ENCODE results near the gene PPAN.

The PPAN gene

GRCh38 chr19:10096615-10096963, 9.6 kb upstream of the PPAN start:
- no peak for TF ChIP-seq OSR1 (CRISPR knock-in tag; IDR thresholded peaks at IDR 0.05)
- no peak for TF ChIP-seq BACH2 (CRISPR knock-in tag; IDR thresholded peaks at IDR 0.05; ENCODE audit: borderline replicate concordance)
- TF ChIP-seq ISL1 (CRISPR knock-in tag; IDR thresholded peaks at IDR 0.05): no peak
- no peak for TF ChIP-seq CSRNP3 (CRISPR knock-in tag; IDR thresholded peaks at IDR 0.05)
- no peak for TF ChIP-seq ESRRG (CRISPR knock-in tag; IDR thresholded peaks at IDR 0.05)
- no peak for TF ChIP-seq TSHZ2 (CRISPR knock-in tag; IDR thresholded peaks at IDR 0.05)
- no peak for TF ChIP-seq GLIS3 (CRISPR knock-in tag; IDR thresholded peaks at IDR 0.05)
- no peak for TF ChIP-seq POU6F1 (CRISPR knock-in tag; IDR thresholded peaks at IDR 0.05; ENCODE audit: borderline replicate concordance, low read depth)
- no peak for TF ChIP-seq PATZ1 (CRISPR knock-in tag; IDR thresholded peaks at IDR 0.05; ENCODE audit: borderline replicate concordance)
- no peak for TF ChIP-seq ZFP30 (CRISPR knock-in tag; IDR thresholded peaks at IDR 0.05)
- TF ChIP-seq ZNF70 (CRISPR knock-in tag; IDR thresholded peaks at IDR 0.05): no peak
- no peak for TF ChIP-seq ARNTL (CRISPR knock-in tag; IDR thresholded peaks at IDR 0.05; ENCODE audit: borderline replicate concordance, low read depth)
- TF ChIP-seq RARB (CRISPR knock-in tag; IDR thresholded peaks at IDR 0.05): no peak
- no peak for TF ChIP-seq ZNF565 (CRISPR knock-in tag; conservative IDR thresholded peaks at IDR 0.05; ENCODE audit: low read depth)
- no peak for TF ChIP-seq CSDC2 (CRISPR knock-in tag; IDR thresholded peaks at IDR 0.05)
- no peak for TF ChIP-seq ZFP3 (CRISPR knock-in tag; IDR thresholded peaks at IDR 0.05)
- no peak for TF ChIP-seq CREB5 (CRISPR knock-in tag; IDR thresholded peaks at IDR 0.05; ENCODE audit: low read depth)
- no peak for TF ChIP-seq SNAI2 (CRISPR knock-in tag; IDR thresholded peaks at IDR 0.05)
- no peak for TF ChIP-seq ZC3H10 (CRISPR knock-in tag; IDR thresholded peaks at IDR 0.05)
- ATAC-seq: no peak

- no peak for ATAC-seq
- TF ChIP-seq OSR1 (CRISPR knock-in tag; IDR thresholded peaks at IDR 0.05): no peak
- TF ChIP-seq ZNF70 (CRISPR knock-in tag; IDR thresholded peaks at IDR 0.05): no peak
- TF ChIP-seq ISL1 (CRISPR knock-in tag; IDR thresholded peaks at IDR 0.05): no peak
- no peak for TF ChIP-seq ZFP30 (CRISPR knock-in tag; IDR thresholded peaks at IDR 0.05)
- no peak for TF ChIP-seq CREB5 (CRISPR knock-in tag; IDR thresholded peaks at IDR 0.05; ENCODE audit: low read depth)
Measured at GRCh38 chr19:10100163-10100785, 5.9 kb upstream of the PPAN start.

GRCh38 chr19:10102787-10103236, 3.4 kb upstream of the PPAN start:
- ATAC-seq: no peak
- TF ChIP-seq ZFP30 (CRISPR knock-in tag; IDR thresholded peaks at IDR 0.05) (no peak), ZFP3 (CRISPR knock-in tag; IDR thresholded peaks at IDR 0.05) (no peak), CREB5 (CRISPR knock-in tag; IDR thresholded peaks at IDR 0.05; ENCODE audit: low read depth) (no peak)
